Upper lobe of left lung (tissue), 6 donors: ENCODE results near the gene CHCHD4. TPM values are rescaled to one million over a fixed set of nuclear protein-coding genes. Genes with fewer than 3 reads are reported as not detected.
A peak's percentile ranks its signal among the peaks of the same experiment; 100 is the strongest.
"Not testable (repeated sequence)": the region's sequence is repeated elsewhere in the genome, so short reads cannot be mapped to it uniquely, and the experiment has no call there.

Experiments used
- ATAC-seq, 2 donors: fragments of 200-7000 bp; cut with Tn5 transposase; one replicate each; pipeline ENCODE4 v1.9.1; 2022; ENCODE audit warnings: mild to moderate bottlenecking in 2 of 2, moderate library complexity in 2 of 2; ENCODE audit not compliant: low FRiP score in 2 of 2
- DNase-seq, 2 donors: peaks; one replicate each; pipeline ENCODE4 v3.0.0-alpha.2; 2019 to 2020
- H3K27ac ChIP-seq, 4 donors: fragments of 200-600 bp; sonication (generic); one replicate each; pipeline ENCODE4 v1.5.1; 2016 to 2019
- H3K27me3 ChIP-seq, 4 donors: fragments of 200-600 bp; sonication (generic); one replicate each; pipeline ENCODE4 v1.5.1; 2017 to 2019
- H3K36me3 ChIP-seq, 4 donors: fragments of 200-600 bp; sonication (generic); one replicate each; pipeline ENCODE4 v1.5.1; 2016 to 2019
- H3K4me1 ChIP-seq, 4 donors: fragments of 200-600 bp; sonication (generic); one replicate each; pipeline ENCODE4 v1.5.1; 2018 to 2019
- H3K4me3 ChIP-seq, 4 donors: fragments of 200-600 bp; sonication (generic); one replicate each; pipeline ENCODE4 v1.5.1; 2017 to 2019; ENCODE audit warnings: mild to moderate bottlenecking in 2 of 4, moderate library complexity in 1 of 4
- H3K9me3 ChIP-seq, 4 donors: fragments of 200-600 bp; sonication (generic); one replicate each; pipeline ENCODE4 v1.5.1; 2018 to 2019
- EP300 ChIP-seq, 4 donors: sonication (generic); formaldehyde crosslinking; IDR thresholded peaks; one replicate each; pipeline ENCODE4 v1.5.1; 2017; ENCODE audit warnings: antibody characterized with exemption in 4 of 4, control low read depth in 2 of 4
- POLR2A ChIP-seq, 4 donors: fragments of 450-650 bp; IDR thresholded peaks; one replicate each; pipeline ENCODE4 v1.5.1; 2016 to 2017; ENCODE audit warnings: antibody characterized with exemption in 4 of 4, mild to moderate bottlenecking in 2 of 4
- POLR2AphosphoS5 ChIP-seq, 2 donors: sonication (generic); formaldehyde crosslinking; IDR thresholded peaks; one replicate each; pipeline ENCODE4 v1.5.1; 2017; ENCODE audit warnings: antibody characterized with exemption in 2 of 2
- WGBS, 2 donors: methylation state at CpG; one replicate each; pipeline ENCODE4 v1.1.5; 2017 to 2018; 5-methylcytosine and 5-hydroxymethylcytosine counted together
- total RNA-seq, 6 donors: library from RNA; depleted of rRNA in 4 of 6; stranded (reverse); fragments of >200 nt in 4 of 6; gene quantifications; one replicate each; pipeline versions ENCODE4 v1.1.0 to v1.2.1, GENCODE V29; 2016 to 2021
- TF ChIP-seq, protein P1 (sequence below), 6 experiments: fragments of 450-650 bp in 4 of 6; fragments of 200-600 bp in 2 of 6; sonication (generic) in 2 of 6; IDR thresholded peaks; one replicate each; pipeline ENCODE4 v1.5.1; 2016 to 2019; ENCODE audit warnings: antibody characterized with exemption in 6 of 6
- donor health status: DM: no; HTN: no; CAD: no; lungs with moderate emphysema.
- donor health status: DM: no; HTN: yes; CAD: no; lungs with severe emphysema.

Gene CHCHD4
- total RNA-seq, 6 donors from 2014 or later: 2.1 to 13.2 (median 10.5) TPM

GRCh38 chr3:14124223-14124614 is 451 bp downstream of the CHCHD4 start:
- ATAC-seq: peak; percentile 20 to 52
- Histone ChIP-seq H3K4me3 (peak overlapping the region; percentile 63 to 84 (median 75)), H3K27ac (peak overlapping the region; percentile 90 to 98 (median 96)), H3K4me1 (peaks cover 32 to 46% (median 32%) of the 10 kb centered on the region in 4 donors), H3K27me3 (no peaks in the 10 kb centered on the region), H3K36me3 (peaks cover 0 to 18% (median 3%) of the 10 kb centered on the region in 4 donors), H3K9me3 (no peaks in the 10 kb centered on the region)
- DNase-seq: peak in 1 of 2 donors; percentile 71
- TF ChIP-seq POLR2A (IDR thresholded peaks at IDR 0.05) (no peak), POLR2AphosphoS5 (IDR thresholded peaks at IDR 0.05) (peak in 1 of 2 donors; percentile 5), EP300 (IDR thresholded peaks at IDR 0.05) (no peak)
- TF ChIP-seq, protein P1, sequence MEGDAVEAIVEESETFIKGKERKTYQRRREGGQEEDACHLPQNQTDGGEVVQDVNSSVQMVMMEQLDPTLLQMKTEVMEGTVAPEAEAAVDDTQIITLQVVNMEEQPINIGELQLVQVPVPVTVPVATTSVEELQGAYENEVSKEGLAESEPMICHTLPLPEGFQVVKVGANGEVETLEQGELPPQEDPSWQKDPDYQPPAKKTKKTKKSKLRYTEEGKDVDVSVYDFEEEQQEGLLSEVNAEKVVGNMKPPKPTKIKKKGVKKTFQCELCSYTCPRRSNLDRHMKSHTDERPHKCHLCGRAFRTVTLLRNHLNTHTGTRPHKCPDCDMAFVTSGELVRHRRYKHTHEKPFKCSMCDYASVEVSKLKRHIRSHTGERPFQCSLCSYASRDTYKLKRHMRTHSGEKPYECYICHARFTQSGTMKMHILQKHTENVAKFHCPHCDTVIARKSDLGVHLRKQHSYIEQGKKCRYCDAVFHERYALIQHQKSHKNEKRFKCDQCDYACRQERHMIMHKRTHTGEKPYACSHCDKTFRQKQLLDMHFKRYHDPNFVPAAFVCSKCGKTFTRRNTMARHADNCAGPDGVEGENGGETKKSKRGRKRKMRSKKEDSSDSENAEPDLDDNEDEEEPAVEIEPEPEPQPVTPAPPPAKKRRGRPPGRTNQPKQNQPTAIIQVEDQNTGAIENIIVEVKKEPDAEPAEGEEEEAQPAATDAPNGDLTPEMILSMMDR (IDR thresholded peaks at IDR 0.05): no peak
- WGBS, 2 donors: 0% methylated on average over 14 of the region's 37 CpGs; no CpG with 5 or more reads in 1 of the 2 donors

DNA sequence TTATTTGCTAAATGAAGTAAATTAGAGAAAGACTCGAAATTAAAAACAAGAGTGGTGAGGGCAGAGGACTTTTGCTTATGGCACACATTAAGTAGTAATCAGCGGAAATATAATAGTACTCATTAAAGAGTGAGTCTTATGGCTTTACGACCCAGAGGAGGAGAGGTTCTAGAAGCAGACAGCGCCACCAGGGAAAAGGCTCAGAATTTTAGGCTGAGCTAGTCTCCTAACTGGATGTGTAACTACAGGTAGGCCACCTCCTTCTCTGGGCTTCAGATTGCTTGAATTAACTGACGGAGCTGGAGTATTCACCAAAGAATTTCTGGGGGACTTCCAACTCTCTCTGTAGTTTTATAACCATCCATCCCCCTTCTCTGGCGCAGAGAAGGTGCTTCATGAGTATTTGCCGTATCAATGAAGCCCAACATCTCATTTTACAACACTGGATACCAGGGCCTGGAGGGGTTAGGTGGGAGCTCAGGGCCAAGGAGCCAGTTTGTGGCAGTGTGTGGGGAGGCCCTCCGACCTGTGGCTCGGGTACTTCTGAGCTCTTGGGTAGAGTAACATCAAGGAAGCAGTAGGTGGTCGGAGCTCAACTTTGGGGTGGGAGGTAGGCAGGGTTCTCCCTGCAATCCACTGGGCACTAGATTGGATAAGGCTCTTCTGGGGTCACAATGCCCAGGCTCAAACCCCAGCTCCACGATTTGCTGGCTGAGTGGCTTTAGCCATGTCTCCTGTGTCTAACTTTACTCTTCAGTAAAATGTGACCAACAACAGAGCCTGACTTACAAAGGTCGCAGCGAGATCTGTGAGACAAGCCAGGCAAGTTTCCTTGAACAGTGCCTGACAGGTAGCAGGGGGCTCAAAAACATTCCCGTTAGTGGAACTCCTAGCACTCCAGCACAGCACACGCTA is 1.1 kb downstream of the CHCHD4 start:
- peak overlapping the region; percentile 90 to 98 (median 96) for H3K27ac ChIP-seq
- peak overlapping the region; percentile 63 to 84 (median 75) for H3K4me3 ChIP-seq
- no peak for DNase-seq
- TF ChIP-seq, protein P1 (IDR thresholded peaks at IDR 0.05): no peak
- no peak for TF ChIP-seq POLR2AphosphoS5 (IDR thresholded peaks at IDR 0.05)
- no peak for TF ChIP-seq EP300 (IDR thresholded peaks at IDR 0.05)
- WGBS, 2 donors: 53 to 78% methylated on average over 9 to 15 of the region's 15 CpGs
- no peaks in the 10 kb centered on the region for H3K9me3 ChIP-seq
- H3K27me3 ChIP-seq: no peaks in the 10 kb centered on the region
- H3K36me3 ChIP-seq: peaks cover 0 to 13% (median 3%) of the 10 kb centered on the region in 4 donors
- H3K4me1 ChIP-seq: peaks cover 32 to 50% (median 37%) of the 10 kb centered on the region in 4 donors
- ATAC-seq: no peak

GRCh38 chr3:14122301-14122700 is 2.4 kb downstream of the CHCHD4 start:
- TF ChIP-seq POLR2AphosphoS5 (IDR thresholded peaks at IDR 0.05) (no peak), EP300 (IDR thresholded peaks at IDR 0.05) (no peak), POLR2A (IDR thresholded peaks at IDR 0.05) (no peak)
- TF ChIP-seq, protein P1 (IDR thresholded peaks at IDR 0.05): no peak
- no peak overlapping the region for H3K4me3 ChIP-seq
- peaks cover 0 to 4% (median 0%) of the 10 kb centered on the region in 4 donors for H3K36me3 ChIP-seq
- ATAC-seq (no peak), DNase-seq (no peak)
- no peaks in the 10 kb centered on the region for H3K27me3 ChIP-seq
- peaks cover 23 to 50% (median 38%) of the 10 kb centered on the region in 4 donors for H3K4me1 ChIP-seq
- H3K9me3 ChIP-seq: no peaks in the 10 kb centered on the region
- 78 to 93% methylated on average over 3 of the region's 3 CpGs for WGBS, 2 donors
- no peak overlapping the region for H3K27ac ChIP-seq

DNA sequence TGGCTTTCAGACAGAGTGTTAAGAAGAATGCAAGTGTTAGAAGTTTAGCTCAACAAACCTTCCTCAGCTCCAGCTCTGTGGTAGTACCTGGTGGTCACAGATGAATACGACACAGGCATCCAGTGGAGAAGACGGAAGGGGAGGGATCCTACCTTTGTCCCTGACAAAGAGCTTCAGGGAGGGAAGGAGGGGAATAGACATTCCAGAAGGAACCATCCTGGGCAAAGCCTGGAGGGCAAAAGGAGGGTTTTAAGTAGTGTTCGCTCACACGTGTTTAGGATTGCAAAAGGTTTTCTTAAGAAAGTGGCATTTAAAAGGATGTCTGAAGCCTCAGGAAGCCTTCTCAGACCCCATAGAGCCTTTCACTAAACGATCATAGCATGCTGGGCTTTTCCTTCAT is 2.8 kb downstream of the CHCHD4 start:
- H3K36me3 ChIP-seq: peaks cover 0 to 4% (median 0%) of the 10 kb centered on the region in 4 donors
- H3K4me1 ChIP-seq: peaks cover 20 to 46% (median 34%) of the 10 kb centered on the region in 4 donors
- ATAC-seq (no peak), DNase-seq (no peak)
- WGBS, 2 donors: 93 to 95% methylated on average over 5 of the region's 5 CpGs
- no peak overlapping the region for H3K27ac ChIP-seq
- H3K4me3 ChIP-seq: no peak overlapping the region
- H3K9me3 ChIP-seq: no peaks in the 10 kb centered on the region
- H3K27me3 ChIP-seq: no peaks in the 10 kb centered on the region
- TF ChIP-seq, protein P1 (IDR thresholded peaks at IDR 0.05): no peak
- TF ChIP-seq EP300 (IDR thresholded peaks at IDR 0.05) (no peak), POLR2A (IDR thresholded peaks at IDR 0.05) (no peak), POLR2AphosphoS5 (IDR thresholded peaks at IDR 0.05) (no peak)

DNA sequence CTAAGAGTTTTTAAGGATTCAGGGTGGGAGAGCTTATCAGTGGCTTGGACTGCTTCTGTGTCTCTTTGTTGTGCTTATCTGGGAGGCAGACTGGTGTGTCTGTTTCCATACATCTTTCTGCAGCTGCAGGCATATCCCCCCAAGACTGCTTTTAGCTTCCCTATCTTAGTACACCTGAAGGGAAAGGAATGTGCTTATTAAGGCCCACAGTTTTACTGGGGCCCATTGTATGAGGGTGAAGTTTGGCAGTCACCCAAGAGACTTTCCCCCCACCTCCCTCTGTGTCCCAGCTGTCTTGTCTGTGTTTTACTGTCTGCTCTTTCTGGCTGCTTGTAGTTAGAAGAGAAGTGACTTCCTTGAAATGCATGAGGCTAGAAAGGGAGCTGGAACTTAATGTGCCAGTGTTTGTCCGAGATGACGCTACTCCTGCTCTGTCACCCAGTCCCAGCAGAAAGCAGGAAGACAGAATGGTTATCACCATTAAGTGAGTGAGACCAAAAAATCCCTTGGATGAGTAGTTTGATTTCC is 3.7 kb downstream of the CHCHD4 start:
- DNase-seq: not testable (repeated sequence)
- 92% methylated on average over 2 of the region's 2 CpGs for WGBS, 2 donors
- peaks cover 11 to 37% (median 25%) of the 10 kb centered on the region in 4 donors for H3K4me1 ChIP-seq

More for the DNA sequence above, 3.7 kb downstream of the CHCHD4 start:
- H3K9me3 ChIP-seq, H3K36me3 ChIP-seq, H3K27ac ChIP-seq, ATAC-seq, H3K27me3 ChIP-seq, H3K4me3 ChIP-seq: not testable (repeated sequence)
